ENCODE results near the gene GLUL.

The GLUL gene

GRCh38 chr1:182370532-182370931 is 21.1 kb downstream of the GLUL start:
- in situ Hi-C loops (cut with MboI; ENCODE audit: low sequenced_read_pairs, unreplicated experiment): no loop called here
- no peak for TF ChIP-seq CTCF (IDR thresholded peaks at IDR 0.05; ENCODE audit: borderline replicate concordance, control extremely low read depth, extremely low read depth, insufficient read depth, missing control alignments)
- no peak for DNase-seq (ENCODE audit: low spot score)

GRCh38 chr1:182368903-182369302 is 22.7 kb downstream of the GLUL start:
- TF ChIP-seq CTCF (IDR thresholded peaks at IDR 0.05; ENCODE audit: borderline replicate concordance, control extremely low read depth, extremely low read depth, insufficient read depth, missing control alignments): no peak
- no peak for DNase-seq (ENCODE audit: low spot score)
- in situ Hi-C loops (cut with MboI; ENCODE audit: low sequenced_read_pairs, unreplicated experiment): no loop called here

GRCh38 chr1:182368358-182368757 is 23.2 kb downstream of the GLUL start:
- no peak for TF ChIP-seq CTCF (IDR thresholded peaks at IDR 0.05; ENCODE audit: borderline replicate concordance, control extremely low read depth, extremely low read depth, insufficient read depth, missing control alignments)
- in situ Hi-C loops (cut with MboI; ENCODE audit: low sequenced_read_pairs, unreplicated experiment): no loop called here

DNA sequence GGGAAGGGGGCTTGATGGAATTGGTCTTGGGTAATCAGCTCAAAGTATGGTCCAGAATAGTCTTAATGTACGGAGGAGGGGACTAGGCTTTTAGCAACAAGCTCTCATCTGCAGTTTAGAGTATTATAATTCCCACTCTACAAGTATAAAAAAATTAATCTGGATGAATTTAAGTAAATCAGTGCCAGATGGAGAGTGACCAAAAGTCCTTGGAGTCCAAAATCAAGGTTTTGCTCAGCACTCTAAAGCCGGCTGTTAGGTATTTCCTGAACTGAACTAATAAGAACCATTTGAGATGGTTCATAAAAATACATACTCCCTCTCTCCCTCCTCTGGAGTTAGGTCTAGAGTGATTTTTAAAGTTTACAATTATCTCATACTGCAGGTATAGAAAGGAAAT is 23.7 kb downstream of the GLUL start:
- DNase-seq (ENCODE audit: low spot score): no peak
- TF ChIP-seq CTCF (IDR thresholded peaks at IDR 0.05; ENCODE audit: borderline replicate concordance, control extremely low read depth, extremely low read depth, insufficient read depth, missing control alignments): no peak
- in situ Hi-C loops (cut with MboI; ENCODE audit: low sequenced_read_pairs, unreplicated experiment): no loop called here

More at GRCh38 chr1:182368358-182368757, 23.2 kb downstream of the GLUL start:
- no peak for DNase-seq (ENCODE audit: low spot score)

GRCh38 chr1:182366596-182366995 is 25.0 kb downstream of the GLUL start:
- DNase-seq (ENCODE audit: low spot score): no peak
- in situ Hi-C loops (cut with MboI; ENCODE audit: low sequenced_read_pairs, unreplicated experiment): no loop called here
- TF ChIP-seq CTCF (IDR thresholded peaks at IDR 0.05; ENCODE audit: borderline replicate concordance, control extremely low read depth, extremely low read depth, insufficient read depth, missing control alignments): no peak

DNA sequence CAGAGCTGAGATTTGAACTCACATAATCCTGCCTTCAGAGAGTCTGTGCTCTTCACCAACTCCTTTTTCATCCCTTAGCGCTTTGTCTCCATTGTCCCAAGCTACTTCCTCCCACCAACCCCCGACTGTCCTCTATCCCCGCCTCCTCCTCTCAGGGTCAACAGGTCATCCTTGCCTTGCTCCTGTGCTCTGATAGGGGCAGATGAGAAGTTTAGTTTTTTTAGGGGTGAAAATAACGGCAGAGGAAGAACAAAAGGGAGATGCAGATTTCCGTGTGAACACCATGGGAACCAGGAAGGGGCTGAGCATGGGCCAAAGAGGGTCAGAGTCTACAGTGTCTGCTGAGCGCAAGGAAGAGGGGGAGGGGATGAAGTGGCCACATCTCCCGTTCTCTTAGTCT is 31.9 kb downstream of the GLUL start:
- TF ChIP-seq CTCF (IDR thresholded peaks at IDR 0.05; ENCODE audit: borderline replicate concordance, control extremely low read depth, extremely low read depth, insufficient read depth, missing control alignments): no peak
- no peak for DNase-seq (ENCODE audit: low spot score)
- in situ Hi-C loops (cut with MboI; ENCODE audit: low sequenced_read_pairs, unreplicated experiment): no loop called here

GRCh38 chr1:182357913-182358312 is 33.7 kb downstream of the GLUL start:
- DNase-seq (ENCODE audit: low spot score): no peak
- TF ChIP-seq CTCF (IDR thresholded peaks at IDR 0.05; ENCODE audit: borderline replicate concordance, control extremely low read depth, extremely low read depth, insufficient read depth, missing control alignments): no peak
- in situ Hi-C loops (cut with MboI; ENCODE audit: low sequenced_read_pairs, unreplicated experiment): no loop called here

All from GM13976 (cell line).